ENCODE data around the gene USH2A. TPM values are rescaled to one million over a fixed set of nuclear protein-coding genes. Genes with fewer than 3 reads are reported as not detected.

Gene USH2A
- polyA plus RNA-seq, 3 donors = not detected

DNA sequence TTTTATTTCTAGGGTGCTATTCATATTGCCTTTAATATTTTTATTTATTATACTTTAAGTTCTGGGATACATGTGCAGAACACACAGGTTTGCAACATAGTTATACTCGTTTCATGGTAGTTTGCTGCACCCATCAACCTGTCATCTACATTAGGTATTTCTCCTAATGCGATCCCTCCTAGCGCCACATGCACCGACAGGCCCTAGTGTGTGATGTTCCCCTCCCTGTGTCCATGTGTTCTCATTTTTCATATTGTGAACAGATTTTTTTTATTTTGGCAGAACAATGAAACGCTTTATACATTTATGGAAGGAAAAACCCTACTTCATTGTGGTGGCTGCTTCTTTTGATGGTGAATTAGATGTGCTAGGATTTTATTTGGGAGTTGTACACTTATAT is 14.4 kb upstream of the USH2A start:
- H2AFZ ChIP-seq (ENCODE audit: insufficient read depth, low read depth, low read length, poor library complexity, severe bottlenecking) = no peak overlapping the region
- intact Hi-C loops (cut with micrococcal nuclease) = no loop called here
- Mint-ChIP-seq H3K4me1 (no peaks in the 10 kb centered on the region), H3K4me3 (no peak overlapping the region), H3K36me3 (no peaks in the 10 kb centered on the region), H3K27me3 (ENCODE audit: low read depth in 3 of 3) (peaks cover 0 to 1% (median 0%) of the 10 kb centered on the region in 3 donors), H3K27ac (no peak overlapping the region), H3K9me3 (peaks cover 0 to 3% (median 0%) of the 10 kb centered on the region in 7 donors)
- H3K79me2 ChIP-seq (ENCODE audit: insufficient read depth, low read length) = no peaks in the 10 kb centered on the region
- WGBS (ENCODE audit: insufficient coverage) = no CpG with 5 or more reads among the region's 5 CpGs
- TF ChIP-seq, protein P1, sequence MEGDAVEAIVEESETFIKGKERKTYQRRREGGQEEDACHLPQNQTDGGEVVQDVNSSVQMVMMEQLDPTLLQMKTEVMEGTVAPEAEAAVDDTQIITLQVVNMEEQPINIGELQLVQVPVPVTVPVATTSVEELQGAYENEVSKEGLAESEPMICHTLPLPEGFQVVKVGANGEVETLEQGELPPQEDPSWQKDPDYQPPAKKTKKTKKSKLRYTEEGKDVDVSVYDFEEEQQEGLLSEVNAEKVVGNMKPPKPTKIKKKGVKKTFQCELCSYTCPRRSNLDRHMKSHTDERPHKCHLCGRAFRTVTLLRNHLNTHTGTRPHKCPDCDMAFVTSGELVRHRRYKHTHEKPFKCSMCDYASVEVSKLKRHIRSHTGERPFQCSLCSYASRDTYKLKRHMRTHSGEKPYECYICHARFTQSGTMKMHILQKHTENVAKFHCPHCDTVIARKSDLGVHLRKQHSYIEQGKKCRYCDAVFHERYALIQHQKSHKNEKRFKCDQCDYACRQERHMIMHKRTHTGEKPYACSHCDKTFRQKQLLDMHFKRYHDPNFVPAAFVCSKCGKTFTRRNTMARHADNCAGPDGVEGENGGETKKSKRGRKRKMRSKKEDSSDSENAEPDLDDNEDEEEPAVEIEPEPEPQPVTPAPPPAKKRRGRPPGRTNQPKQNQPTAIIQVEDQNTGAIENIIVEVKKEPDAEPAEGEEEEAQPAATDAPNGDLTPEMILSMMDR (IDR thresholded peaks at IDR 0.05) = no peak
- no peaks in the 10 kb centered on the region for H3K27me3 ChIP-seq (ENCODE audit: control insufficient read depth in 2 of 2, insufficient read depth in 2 of 2, low read length in 2 of 2)
- no peak for DNase-seq
- no peaks in the 10 kb centered on the region for H3K4me1 ChIP-seq (ENCODE audit: control insufficient read depth in 1 of 2, insufficient read depth in 2 of 2, low read length in 2 of 2)
- no peak overlapping the region for H3K9ac ChIP-seq (ENCODE audit: insufficient read depth, low read length, poor library complexity, severe bottlenecking)
- no peak overlapping the region for H3K27ac ChIP-seq (ENCODE audit: low read depth in 1 of 2, low read length in 2 of 2)
- no peak overlapping the region for H3K4me3 ChIP-seq (replicated peaks in 1 of 3; ENCODE audit: low read depth in 2 of 3, low read length in 3 of 3)
- H3K36me3 ChIP-seq (replicated peaks in 1 of 2; ENCODE audit: control insufficient read depth in 1 of 2, insufficient read depth in 2 of 2, low read length in 2 of 2) = no peaks in the 10 kb centered on the region
- no peaks in the 10 kb centered on the region for H3K9me3 ChIP-seq (replicated peaks in 1 of 2; ENCODE audit: control insufficient read depth in 1 of 2, insufficient read depth in 1 of 2, low read length in 2 of 2)
- no peaks in the 10 kb centered on the region for H4K20me1 ChIP-seq (ENCODE audit: insufficient read depth, low read length)
- H3K4me2 ChIP-seq (replicated peaks; ENCODE audit: extremely low read depth, low read length, poor library complexity, severe bottlenecking) = no peak overlapping the region

DNA sequence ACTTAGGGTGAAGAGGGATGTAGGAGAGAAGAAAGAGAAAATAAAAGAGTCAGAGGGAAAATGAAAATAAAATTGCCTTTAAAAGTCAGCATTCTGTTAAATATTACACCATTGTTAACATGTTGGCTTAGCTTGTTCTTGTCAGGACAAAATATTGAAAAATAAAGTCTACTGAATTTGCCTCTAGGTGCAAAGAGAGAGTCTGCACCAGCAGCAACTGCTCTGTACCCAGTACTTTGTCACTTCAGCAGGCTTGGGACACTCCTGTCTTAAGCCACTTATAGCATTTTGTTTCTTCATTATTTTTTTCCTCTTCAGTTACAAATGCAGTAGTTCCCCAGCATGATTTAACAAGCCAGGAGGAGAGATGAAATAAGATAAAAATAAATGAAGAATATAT is 11.0 kb upstream of the USH2A start:
- Mint-ChIP-seq H3K27me3 (ENCODE audit: low read depth in 3 of 3) (no peaks in the 10 kb centered on the region), H3K4me3 (no peak overlapping the region), H3K36me3 (no peaks in the 10 kb centered on the region), H3K27ac (no peak overlapping the region), H3K9me3 (peaks cover 0 to 5% (median 2%) of the 10 kb centered on the region in 7 donors), H3K4me1 (no peaks in the 10 kb centered on the region)
- no peaks in the 10 kb centered on the region for H3K36me3 ChIP-seq (replicated peaks in 1 of 2; ENCODE audit: control insufficient read depth in 1 of 2, insufficient read depth in 2 of 2, low read length in 2 of 2)
- H3K27ac ChIP-seq (ENCODE audit: low read depth in 1 of 2, low read length in 2 of 2) = no peak overlapping the region
- H3K4me3 ChIP-seq (replicated peaks in 1 of 3; ENCODE audit: low read depth in 2 of 3, low read length in 3 of 3) = no peak overlapping the region
- intact Hi-C loops (cut with micrococcal nuclease) = no loop called here
- H3K4me2 ChIP-seq (replicated peaks; ENCODE audit: extremely low read depth, low read length, poor library complexity, severe bottlenecking) = no peak overlapping the region
- no peaks in the 10 kb centered on the region for H3K9me3 ChIP-seq (replicated peaks in 1 of 2; ENCODE audit: control insufficient read depth in 1 of 2, insufficient read depth in 1 of 2, low read length in 2 of 2)
- H4K20me1 ChIP-seq (ENCODE audit: insufficient read depth, low read length) = no peaks in the 10 kb centered on the region
- no peak overlapping the region for H3K9ac ChIP-seq (ENCODE audit: insufficient read depth, low read length, poor library complexity, severe bottlenecking)
- no peaks in the 10 kb centered on the region for H3K27me3 ChIP-seq (ENCODE audit: control insufficient read depth in 2 of 2, insufficient read depth in 2 of 2, low read length in 2 of 2)
- TF ChIP-seq, protein P1 (IDR thresholded peaks at IDR 0.05) = no peak
- H3K79me2 ChIP-seq (ENCODE audit: insufficient read depth, low read length) = no peaks in the 10 kb centered on the region
- no peak overlapping the region for H2AFZ ChIP-seq (ENCODE audit: insufficient read depth, low read depth, low read length, poor library complexity, severe bottlenecking)
- DNase-seq = no peak
- no peaks in the 10 kb centered on the region for H3K4me1 ChIP-seq (ENCODE audit: control insufficient read depth in 1 of 2, insufficient read depth in 2 of 2, low read length in 2 of 2)
